ENCODE measurements around the gene USP1.

Gene USP1, protein sequence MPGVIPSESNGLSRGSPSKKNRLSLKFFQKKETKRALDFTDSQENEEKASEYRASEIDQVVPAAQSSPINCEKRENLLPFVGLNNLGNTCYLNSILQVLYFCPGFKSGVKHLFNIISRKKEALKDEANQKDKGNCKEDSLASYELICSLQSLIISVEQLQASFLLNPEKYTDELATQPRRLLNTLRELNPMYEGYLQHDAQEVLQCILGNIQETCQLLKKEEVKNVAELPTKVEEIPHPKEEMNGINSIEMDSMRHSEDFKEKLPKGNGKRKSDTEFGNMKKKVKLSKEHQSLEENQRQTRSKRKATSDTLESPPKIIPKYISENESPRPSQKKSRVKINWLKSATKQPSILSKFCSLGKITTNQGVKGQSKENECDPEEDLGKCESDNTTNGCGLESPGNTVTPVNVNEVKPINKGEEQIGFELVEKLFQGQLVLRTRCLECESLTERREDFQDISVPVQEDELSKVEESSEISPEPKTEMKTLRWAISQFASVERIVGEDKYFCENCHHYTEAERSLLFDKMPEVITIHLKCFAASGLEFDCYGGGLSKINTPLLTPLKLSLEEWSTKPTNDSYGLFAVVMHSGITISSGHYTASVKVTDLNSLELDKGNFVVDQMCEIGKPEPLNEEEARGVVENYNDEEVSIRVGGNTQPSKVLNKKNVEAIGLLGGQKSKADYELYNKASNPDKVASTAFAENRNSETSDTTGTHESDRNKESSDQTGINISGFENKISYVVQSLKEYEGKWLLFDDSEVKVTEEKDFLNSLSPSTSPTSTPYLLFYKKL

DNA sequence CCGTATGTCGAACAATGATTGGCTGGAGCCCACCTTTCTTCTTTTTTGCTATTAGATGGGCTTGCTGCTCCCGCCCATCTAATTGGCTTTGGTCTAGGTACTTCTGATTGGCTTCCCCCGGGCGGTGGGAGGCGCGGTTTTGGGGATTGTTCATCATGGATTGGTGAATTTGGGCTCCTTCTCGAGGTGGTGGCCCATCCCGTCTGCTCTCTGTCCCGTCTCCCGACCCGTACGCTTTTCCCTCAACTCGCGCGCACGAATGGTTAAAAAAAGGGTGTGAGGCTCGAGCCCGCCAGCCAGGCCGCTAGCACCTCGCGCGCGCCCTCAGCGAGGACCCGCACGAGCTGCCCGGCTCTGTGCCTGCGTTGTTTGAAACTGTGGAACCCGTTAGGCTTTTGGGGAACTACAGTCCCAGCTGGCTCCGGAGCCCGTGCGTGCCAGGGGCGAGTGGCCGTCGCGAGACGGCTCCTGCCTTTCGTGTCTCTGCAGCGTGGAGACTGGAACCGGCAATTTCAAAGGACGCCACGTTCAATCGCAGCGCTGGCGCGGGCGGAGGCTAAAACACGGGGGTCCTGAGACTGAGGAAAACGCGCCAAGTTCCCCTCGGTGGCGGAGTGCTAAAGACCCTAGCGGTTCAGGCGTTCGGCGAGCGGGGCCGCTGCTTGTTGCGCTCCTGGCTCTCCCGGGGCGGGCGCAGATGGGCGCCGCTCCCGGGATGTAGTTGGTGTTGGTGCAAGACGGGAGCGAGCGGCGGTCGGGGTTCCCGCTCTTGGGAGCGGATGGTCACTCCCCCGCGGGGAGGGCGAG, at the start of gene USP1:
Gene USP1 (plus strand): TSS at position 584 of the 807 bp plus-strand sequence. CDS start 2,819 bp downstream, outside the sequence.
- in situ Hi-C loops (cut with MboI; ENCODE audit: low sequenced_read_pairs): no loop called here

DNA sequence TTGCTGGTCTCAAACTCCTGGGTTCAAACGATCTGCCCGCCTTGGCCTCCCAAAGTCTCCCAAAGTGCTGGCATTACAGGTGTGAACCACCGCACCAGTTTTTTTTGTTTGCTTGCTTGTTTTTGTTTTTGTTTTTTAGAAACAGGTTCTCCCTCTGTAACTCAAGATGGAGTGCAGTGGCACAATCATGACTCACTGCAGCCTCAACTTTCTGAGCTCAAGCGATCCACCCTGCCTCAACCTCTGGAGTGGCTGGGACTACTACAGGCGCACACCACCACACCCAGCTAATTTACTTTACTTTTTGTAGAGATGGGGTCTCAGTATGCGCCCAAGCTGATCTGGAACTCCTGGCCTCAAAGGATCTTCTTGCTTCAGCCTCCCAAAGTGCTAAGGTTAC, 47.3 kb upstream of the USP1 start:
- in situ Hi-C loops (cut with MboI; ENCODE audit: low sequenced_read_pairs): no loop called here

DNA sequence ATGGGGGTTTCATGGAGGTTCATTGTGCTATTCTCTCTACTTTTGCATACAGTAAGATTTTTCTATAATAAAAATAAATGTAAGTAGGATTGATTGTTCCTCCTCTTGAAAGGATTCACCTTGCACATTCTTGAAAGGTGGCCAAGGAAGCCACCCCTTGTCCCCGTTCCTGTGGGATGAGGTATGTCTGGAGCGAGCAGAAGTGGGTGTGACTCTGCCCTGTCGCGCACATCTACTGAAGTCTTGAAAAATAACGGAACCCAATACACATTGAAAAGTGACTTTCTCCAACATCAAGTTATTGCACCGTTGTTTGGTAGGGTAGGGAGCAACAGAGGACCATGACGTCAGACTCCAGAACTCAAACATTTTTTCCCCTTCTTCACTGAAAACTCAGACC, 46.8 kb upstream of the USP1 start:
- in situ Hi-C loops (cut with MboI; ENCODE audit: low sequenced_read_pairs): no loop called here

DNA sequence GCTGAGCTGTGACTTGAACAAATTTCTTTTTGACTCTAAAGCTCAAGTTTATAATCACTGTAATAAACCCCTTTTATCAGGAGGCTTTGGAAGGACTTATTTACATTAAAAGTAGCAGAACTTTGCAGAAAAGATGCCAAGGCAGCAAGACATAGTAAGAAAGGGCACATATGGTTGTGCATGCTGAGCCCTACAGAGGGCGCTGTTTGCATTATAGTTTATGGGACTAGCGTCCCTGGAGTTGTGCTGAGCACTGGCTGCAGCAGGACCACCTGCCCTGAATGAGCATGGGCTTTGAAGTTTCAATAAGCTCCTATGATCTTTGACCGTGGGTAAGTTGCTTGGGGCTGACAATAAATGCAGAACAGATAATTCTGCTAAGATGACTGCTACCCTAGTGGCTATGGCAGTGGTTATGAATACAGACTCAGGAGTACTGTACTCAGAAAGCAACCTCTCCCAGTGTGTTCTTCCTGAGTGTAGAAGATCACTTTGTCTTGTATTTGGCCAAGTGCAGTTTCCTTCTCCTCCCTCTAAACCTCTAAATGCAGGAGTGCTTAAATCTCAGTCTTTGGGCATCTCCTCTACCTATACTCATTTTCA, 45.4 kb upstream of the USP1 start:
- in situ Hi-C loops (cut with MboI; ENCODE audit: low sequenced_read_pairs): no loop called here

DNA sequence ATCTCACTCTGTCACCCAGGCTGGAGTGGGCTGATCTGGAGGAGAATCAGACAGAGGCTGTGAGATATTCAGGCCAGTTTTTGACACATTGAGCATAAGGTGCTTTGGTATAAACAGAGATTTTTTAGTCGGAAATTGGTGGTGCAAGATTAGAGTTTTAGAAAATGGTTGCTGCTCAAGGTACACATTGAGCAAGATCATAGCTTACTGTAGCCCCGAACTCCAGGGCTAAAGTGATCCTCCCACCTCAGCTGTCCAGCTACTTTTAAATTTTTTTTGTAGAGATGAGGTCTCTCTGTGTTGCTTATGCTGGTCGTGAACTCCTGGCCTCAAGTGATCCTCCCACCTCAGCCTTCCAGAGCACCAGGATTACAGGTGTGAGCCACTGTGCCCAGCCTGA, 43.9 kb upstream of the USP1 start:
- in situ Hi-C loops (cut with MboI; ENCODE audit: low sequenced_read_pairs): no loop called here

DNA sequence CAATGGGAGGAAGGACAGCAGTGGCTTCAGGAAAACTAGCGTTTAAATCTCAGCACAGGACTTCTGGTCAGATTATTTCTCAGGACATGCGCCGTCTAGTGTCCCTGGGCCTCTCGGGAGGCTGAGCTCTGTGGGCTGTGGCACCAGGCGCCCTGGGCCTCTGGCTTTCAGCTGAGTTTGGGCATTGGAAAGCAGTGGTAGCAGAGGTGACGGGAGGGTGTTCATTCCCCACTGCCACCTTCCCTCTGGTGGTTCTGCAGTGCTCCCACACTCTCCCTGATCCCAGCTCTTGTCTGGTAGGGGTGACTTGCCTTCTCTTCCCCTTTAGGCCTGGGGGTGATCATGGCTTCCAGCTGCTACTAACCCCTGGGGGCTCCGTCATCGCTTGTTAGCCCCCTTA, 42.2 kb upstream of the USP1 start:
- in situ Hi-C loops (cut with MboI; ENCODE audit: low sequenced_read_pairs): no loop called here

DNA sequence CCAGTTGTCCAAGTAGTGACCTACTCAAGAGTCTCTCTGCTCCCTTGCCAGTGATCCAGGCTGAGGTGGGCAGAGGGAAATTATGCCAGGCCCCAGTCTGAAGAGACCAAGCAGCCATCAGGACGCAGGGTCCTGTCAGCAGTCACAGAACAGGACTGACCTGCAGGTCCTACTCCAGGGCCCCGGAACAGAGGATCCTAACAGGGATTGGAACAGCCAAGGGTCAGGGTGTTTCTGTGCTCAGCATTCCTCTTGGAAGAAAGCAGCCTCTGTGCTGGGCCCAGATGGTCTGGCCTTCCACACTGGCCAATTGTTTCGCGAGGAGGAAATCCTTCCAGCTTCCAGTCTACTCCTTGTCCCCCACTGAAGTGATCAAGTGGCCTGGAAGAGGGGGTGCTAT, 41.6 kb upstream of the USP1 start:
- in situ Hi-C loops (cut with MboI; ENCODE audit: low sequenced_read_pairs): no loop called here

DNA sequence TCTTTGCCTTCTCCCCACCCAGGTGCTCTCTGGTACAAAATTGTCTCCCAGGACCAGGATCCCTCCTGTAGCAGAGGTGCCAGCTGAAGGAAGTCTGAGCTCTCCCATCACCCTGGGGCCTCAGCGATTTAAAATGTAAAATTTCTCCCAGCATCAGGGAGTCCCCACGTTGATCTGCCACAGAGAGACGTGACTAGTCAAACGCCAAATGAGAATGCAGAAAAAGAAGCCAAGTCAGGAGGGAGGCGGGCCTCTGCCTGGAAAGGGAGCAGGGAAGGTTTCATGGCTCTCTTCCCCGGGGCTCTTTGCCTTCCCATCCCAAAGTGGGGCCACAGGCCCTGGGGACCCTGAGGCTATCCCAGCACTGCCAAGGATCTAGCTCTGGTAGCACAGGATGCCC, 40.0 kb upstream of the USP1 start:
- in situ Hi-C loops (cut with MboI; ENCODE audit: low sequenced_read_pairs): no loop called here

DNA sequence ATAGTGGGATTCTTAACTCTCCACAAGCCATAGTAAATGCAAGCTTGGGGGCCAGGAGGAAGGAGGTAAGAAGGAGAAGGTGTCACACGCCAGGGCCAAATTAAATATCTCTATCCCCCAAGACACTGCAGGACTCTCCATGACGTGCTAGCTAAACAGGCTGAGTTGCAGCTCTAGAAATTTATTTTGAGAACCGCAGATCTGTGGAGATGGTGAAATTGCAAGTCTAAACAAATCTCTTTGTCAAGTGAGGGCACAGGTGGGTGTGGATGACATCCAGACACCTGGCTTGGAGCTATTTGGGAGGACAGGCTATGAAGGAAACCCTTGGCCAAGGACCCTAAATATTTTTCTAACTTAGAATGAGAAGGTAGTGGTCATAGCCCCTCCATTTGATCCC, 39.5 kb upstream of the USP1 start:
- in situ Hi-C loops (cut with MboI; ENCODE audit: low sequenced_read_pairs): no loop called here

DNA sequence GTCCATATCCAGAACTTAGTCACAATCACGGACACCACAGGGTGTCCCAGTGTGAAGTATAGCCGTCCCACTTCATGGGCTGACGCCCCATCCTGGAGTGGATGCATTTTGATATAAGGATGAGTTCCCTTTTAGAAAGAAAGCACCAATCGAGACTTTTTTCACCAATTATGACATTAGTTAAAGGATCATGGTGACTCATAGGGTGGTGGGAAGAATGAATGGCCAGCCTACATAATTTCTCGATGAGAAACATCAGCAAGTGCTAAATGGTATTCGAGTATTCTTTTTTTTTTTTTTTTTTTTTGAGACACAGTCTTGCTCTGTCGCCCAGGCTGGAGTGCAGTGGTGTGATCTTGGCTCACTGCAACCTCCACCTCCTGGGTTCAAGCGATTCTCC, 38.5 kb upstream of the USP1 start:
- in situ Hi-C loops (cut with MboI; ENCODE audit: low sequenced_read_pairs): no loop called here

DNA sequence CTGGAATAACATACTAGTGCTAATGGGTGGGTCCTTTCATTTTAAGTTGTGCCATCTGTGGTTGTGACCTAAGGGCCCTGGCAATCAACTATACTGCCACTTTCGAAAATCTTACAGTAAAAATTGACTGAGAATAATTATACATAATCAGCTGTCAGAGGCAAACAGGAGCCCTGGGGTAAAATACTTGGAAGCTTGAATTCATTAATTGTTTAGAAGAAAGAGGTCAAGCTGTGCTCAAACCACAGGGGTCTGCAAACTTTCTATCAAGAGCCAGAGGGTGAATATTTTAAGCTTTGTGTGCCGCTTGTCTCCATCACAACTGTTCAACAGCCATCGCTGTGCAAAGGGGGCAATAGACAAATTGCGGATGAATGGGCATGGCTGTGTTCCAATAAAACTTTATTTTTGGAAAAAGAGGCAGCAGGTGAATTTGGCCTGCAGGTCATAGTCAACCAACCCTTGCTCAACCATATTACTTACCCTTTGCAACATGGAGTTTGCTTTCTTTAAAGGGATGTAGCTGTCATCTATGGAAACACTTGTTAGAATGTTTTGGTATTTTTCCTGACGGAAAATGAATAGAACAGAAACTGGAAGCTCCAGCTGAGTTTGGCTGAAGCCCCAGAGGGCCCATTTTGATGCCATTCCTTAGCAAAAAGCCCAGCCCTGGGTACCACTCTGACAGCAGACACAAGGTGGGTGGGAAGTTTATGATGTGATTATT, 35.7 kb upstream of the USP1 start:
- in situ Hi-C loops (cut with MboI; ENCODE audit: low sequenced_read_pairs): loop anchor here (10.0 kb wide), 1 partner anchor 226 kb away; no protein-coding TSS in a partner anchor

DNA sequence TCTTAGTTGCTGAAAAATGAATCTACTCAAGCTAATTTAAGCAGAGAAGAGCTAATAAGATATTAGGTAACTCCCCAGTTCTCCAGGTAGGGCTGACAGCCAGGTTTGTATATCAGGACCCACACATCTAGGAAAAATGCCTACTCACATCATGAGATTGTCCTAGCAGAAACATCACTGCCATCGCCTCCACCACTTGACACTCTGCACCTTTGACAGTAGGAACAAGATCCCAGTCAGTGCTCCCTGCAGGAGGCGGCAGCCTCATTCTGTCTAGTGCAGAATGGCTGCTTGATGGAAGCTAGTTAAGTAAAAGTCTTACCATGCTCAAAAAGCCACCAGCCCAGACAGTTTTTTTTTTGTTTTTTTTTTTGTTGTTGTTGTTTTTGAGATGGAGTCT, 31.6 kb upstream of the USP1 start:
- in situ Hi-C loops (cut with MboI; ENCODE audit: low sequenced_read_pairs): loop anchor here (10.0 kb wide), 1 partner anchor 230 kb away; no protein-coding TSS in a partner anchor

DNA sequence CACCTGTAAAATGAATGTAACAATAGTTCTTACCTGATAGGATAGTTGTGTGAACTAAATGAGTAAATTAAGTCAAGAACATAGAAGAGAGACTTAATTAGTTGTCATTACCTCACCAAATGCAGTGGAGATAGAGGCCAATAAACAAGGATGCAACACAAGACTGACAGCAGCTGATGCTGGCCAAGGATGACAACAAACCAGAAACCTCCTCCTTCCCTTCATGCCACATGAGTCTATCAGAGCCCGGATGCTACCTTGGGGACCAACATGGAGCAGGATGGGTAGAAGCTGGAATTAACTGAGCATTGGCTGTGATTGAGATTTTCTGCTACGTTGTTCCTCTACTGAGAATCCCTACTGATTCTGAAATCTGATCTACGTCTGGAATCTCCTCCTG, 30.3 kb upstream of the USP1 start:
- in situ Hi-C loops (cut with MboI; ENCODE audit: low sequenced_read_pairs): loop anchor here (10.0 kb wide), 1 partner anchor 232 kb away; no protein-coding TSS in a partner anchor

DNA sequence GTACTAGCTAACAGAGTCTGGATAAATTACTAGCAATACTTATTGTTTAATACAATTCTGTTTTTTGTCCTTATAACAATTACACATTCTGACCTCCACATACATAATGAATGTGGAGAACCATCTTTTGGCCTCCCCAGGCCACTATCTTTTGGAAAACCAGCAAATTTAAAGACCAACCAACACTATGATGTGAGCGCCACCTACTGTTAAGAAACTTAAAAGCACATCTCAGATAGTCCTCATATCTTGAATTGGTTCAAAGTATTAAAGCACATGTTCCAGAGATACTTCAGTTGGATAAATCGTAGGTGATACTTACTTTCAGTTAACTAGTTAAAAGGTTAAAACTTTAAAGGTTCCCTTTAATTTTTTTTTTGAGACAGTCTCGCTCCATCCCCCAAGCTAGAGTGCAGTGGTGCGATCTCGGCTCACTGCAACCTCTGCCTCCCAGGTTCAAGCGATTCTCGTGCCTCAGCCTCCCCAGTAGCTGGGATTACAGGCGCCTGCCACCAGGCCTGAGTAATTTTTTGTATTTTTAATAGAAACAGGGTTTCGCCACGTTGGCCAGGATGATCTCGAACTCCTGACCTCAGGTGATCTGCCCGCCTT, 29.3 kb upstream of the USP1 start:
- in situ Hi-C loops (cut with MboI; ENCODE audit: low sequenced_read_pairs): loop anchor here (10.0 kb wide), 1 partner anchor 233 kb away; no protein-coding TSS in a partner anchor

DNA sequence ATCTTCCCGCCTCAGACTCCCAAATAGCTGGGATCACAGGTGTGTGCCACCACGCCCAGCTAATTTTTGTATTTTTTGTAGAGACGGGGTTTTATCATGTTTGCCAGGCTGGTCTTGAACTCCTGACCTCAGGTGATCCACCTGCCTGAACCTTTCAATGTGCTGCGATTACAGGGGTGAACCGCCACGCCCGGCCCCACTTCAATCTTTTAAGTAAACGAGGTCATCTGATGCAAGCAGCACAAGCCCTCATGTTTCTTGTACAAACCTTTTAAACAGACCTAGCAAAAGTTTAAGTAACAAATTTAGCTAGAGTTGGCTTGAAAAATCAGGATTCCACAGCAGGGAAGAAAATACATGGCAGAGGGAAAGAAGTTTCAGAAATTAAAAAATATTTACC, 21.2 kb upstream of the USP1 start:
- in situ Hi-C loops (cut with MboI; ENCODE audit: low sequenced_read_pairs): no loop called here

DNA sequence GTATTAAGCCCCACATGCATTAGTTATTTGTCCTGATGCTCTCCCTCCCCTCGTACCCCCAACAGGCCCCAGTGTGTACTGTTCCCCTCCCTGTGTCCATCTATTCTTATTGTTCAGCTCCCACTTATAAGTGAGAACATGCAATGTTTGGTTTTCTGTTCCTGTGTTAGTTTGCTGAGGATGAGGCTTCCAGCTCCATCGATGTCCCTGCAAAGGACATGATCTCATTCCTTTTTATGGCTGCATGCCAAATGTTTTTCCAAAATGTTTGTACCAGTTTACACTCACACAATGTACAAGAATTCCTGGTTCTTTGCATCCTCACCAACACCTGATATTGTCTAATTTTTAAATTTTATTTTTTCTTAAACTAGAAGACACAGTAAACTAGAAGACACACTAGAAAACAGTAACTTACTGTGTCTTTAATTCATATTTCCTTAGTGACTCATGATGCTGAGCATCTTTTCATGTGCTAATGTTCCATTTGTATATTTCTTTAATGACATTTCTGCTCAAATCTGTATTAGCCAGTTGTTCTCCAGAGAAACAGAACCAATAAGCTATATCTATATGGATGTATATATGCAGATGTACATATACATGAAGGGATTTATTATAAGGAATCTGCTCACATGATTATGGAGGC, 19.4 kb upstream of the USP1 start:
- in situ Hi-C loops (cut with MboI; ENCODE audit: low sequenced_read_pairs): no loop called here

DNA sequence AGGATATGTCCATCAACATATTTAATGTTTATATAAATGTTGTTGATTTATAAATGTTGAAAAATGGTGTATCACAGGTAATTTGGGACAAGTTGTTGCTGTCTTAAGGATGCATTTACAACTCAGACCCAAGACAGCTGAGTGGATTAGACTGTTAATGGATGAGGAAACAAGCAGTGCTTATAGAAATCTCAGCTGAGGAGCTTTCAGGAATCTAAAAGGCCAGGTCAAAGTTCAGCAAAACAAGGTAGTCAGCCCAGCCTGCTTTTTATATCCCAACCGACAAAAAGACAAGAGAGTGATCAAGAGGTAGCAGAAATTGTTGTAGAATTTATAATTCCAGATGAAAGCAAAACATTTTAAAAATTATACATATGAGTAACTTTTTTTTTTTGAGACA, 16.6 kb upstream of the USP1 start:
- in situ Hi-C loops (cut with MboI; ENCODE audit: low sequenced_read_pairs): no loop called here

DNA sequence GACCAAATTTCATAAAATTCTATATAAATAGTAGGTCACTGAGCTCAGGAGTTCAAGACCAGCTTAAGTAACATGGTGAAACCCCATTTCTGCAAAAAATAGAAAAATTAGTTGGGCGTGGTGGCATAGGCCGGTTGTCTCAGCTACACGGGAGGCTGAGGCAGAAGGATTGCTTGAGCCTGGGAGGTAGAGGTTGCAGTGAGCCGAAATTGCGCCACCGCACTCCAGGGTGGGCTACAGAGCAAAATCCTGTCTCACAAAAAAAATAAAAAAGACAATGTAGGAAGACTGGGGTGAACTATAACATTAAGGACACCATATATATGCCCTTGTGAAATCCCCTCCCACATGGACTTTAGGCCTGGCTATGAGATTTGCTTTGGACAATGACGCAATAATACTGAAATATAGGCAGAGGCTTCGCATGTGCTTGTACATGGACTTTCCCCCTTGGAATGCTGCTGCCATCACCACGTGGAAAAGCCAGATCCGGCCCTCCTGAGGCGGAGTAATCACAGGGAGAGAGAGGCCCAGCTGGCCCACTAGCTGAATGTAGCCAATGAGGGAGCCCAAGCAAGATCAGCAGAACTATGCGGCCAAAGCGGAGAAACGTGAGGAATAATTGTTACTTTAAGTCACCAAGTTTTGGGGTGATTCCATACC, 13.1 kb upstream of the USP1 start:
- in situ Hi-C loops (cut with MboI; ENCODE audit: low sequenced_read_pairs): no loop called here

DNA sequence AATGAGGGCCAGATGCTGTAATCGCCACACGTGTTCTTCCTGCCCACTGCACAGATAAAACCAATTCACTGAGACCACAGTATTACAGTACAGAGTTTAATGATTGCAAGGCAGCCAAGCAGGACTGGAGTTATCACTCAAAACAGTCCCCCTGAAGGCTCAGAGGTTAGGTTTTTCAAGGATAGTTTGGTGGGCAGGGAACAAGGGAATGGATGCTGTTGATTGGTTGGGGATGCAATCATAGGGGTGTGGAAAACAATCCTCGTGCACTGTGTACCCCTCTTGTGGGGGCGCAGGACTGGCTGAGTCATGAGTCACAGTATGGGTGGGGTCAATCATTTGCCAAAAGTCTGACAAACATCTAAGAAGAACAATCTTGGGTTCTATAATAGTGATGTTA, 12.4 kb upstream of the USP1 start:
- in situ Hi-C loops (cut with MboI; ENCODE audit: low sequenced_read_pairs): no loop called here
